ENCODE measurements around the gene CEBPB.

Gene CEBPB

DNA sequence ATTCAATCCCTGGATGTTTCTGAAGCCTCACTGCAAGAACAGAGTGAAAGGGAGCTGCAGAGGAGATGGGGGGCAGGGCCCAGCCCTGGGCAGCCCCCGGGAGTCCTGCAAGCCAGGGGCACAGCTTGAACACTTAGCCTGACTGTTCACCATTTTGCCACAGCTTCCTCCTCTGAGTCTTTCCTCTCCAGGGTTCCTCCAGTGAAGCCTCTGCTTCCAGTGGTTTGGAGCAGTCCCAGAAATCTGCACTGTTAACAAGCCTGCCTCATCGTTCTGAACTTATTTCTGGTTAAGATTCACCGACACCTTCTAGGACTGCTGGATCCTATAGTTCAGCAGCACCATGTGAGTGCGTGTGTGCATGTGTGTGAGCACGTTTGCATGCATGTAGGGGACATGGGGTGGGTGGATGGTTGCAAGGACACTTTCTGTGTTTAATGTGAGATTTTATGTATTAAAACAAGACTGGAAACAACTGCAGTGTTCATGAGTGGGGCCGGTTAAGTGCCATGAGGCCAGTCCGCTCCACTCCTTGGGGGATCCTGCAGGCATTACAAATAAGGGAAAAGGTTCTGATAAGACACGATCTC lies 24.6 kb downstream of the CEBPB start:
- DNase-seq, result no peak

DNA sequence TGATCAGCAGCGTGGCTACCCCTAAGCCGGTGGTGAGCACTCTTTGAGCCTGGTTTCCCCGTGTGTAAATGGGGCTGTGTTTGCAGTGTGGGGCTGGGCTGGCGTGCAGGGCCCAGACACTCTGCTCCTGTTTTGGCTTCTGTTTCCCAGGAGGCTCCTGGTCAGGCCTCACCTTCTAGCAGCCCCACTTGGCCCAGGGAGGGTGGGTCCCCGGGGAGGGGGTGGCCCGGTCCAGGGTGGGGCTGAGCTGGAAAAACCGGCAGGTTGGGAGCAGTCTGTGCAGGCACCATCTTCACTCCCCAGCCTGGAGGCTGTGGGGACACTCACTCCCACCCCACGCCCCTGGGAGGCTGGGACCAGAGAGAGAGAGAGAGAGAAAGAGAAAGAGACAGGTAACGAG lies 25.3 kb downstream of the CEBPB start:
- no peak for DNase-seq

DNA sequence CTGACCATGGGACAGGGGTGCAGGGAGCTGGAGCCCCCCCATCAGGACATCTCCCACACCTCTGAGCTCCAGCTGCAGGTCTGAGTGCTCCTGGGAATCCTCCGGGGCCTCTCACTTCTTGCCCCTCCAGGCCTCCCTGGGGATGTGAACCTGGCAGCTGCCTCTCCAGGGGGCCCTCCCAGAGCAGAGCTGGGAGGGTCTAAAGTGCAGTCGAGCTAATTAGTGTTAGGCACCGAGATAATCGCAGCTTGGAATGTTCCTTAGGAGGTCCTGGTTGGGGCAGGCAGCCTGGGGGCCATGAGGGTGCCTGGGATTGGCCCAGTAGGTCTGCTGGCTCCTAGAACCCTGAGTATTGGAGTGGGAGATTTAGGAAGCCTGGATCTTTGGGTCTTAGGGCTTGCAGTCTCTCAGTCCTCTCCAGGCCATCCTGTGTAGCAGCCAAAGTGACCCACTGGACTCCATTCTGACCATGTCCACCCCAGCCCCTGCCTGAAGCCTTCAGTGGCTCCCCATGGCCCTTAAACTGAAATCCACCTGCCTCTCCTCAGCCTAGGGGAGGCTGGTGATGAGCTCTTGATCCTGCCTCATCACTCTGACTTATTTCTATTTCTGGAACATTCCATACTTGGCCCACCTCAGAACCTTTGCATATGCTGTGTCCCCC lies 26.0 kb downstream of the CEBPB start:
- DNase-seq, result no peak

DNA sequence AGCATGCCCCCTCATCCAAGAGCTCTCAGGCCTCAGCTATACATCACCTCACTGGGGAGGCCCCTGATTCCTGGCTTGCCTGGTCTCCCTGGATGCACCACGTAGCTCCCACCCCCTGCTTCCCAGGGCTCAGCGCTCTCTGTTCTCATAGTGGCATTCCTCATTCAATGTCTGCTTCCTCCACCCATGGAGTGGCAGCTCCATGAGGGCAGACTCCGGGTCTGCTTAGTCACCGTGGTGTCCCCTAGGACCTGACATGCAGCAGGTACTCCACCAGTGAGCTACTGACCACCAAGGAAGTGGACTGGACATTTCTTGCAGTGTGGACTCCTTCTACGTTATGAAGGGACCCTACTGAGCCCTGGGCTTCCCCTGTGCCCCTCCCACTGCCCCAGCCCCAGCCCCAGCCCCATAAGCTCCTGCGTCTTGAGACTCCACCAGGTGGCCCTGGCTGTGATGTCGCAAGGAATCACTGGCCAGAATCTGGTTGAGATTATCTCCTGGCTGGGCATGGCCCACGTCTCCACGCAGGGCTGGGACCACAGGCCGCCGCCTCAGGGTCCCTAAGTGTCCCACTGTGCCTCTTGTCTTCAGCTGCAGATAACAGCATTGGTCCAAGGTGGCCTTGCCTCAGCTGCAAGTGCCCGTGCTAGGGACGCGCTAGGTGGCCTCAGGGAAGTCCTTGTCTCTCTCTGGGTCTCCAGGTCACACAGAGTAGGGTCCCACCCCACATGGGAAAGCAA lies 26.7 kb downstream of the CEBPB start:
- DNase-seq, result no peak

DNA sequence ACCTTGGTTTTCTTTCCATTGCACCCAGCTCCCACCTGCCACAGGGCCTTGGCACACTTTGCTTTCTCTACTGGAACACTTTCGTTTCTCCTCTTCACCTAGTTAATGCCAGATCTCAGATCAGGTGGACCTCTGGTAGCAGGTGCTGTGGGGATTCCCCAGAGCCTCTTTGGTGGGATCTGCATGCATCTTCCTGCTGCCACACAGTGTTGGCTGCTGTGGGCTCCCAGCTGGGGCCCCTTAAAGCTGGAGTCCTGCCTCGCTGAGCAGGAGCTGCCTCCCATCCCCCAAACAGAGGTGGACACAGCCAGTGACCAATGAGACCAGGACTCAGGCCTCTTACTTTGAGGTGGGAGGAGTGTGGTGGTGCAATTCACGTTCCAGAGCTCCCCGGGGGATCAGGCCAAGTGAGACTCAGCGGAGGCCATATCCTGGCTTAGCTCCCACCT lies 28.4 kb downstream of the CEBPB start:
- DNase-seq, result no peak

DNA sequence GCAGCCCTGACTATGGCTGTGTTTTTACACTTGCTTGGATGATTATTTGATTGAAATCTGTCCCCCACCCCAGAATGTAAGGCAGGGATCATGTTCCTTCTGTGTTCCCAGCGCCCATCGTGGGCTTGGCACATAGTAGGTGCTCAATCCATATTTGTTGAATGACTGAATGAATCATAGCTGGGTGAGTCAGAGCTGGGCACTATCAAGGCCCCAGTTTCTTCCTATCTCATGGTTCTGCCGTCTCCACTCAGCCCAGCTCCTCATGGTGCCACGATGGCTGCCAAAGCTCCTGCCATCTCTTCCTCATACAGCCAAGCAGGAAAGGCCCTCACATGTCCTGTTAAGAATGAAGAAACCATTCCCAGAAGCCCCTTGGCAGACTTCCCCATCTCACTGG lies 29.0 kb downstream of the CEBPB start:
- no peak for DNase-seq

DNA sequence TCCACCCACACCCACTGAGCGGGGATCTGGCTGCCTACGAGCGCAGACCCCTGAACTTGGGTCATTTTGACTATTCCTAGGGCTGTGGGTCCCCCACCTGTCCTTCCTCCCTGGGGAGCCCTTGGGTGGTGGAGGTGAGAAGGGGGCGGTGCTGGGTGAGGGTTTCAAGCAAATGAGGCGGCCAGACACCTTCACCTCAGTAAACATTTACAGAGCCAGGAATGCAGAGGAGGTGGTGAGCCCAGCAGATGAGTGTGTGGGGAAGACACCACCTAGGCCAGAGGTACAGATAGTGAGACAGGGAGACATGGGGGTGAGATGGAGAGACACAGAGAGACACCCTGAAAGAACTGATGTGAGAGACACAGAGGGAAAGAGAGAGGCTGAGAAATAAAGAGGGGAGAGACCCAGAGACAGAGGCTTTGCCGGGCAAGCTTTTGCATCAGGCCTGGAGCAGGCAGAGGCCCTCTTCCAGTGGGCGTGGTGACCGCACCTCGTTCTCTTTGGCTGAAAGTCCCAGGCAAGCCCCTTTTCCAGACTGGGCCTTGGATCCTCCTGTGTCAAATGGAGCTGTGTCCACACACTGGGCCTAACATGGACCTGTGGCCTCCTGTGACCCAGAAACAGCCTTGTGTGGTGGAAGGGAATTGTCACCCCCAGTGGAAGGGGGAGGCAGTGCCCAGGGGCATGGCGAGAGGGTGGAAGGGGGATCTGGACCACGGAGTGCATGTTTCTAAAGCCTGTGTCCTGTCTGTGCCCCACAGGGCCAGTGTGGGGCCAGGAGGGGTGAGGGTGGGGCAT lies 29.7 kb downstream of the CEBPB start:
- DNase-seq, result no peak

DNA sequence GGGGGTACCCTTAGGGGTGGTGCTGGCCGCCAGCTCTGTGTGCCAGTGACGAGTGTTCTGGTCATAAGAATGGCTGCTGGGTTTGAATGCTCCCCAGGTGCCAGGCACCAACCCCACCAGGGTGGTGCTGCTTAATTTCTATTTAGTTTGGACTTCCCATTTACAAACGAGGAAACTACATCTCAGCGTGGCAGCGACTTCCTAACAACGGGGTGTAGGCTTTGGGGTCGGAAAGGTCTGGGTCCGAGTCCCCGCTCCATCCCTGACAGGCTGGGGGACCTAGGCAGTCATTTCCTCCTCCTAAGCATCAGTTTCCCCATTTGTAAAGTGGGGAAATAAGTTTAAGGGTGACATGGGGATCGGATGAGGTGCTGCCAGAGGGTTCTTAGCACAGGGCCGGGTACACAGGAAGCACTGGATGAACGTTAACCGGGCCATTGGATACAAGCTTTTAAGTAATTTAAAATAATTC lies 30.3 kb downstream of the CEBPB start:
- DNase-seq, result no peak

DNA sequence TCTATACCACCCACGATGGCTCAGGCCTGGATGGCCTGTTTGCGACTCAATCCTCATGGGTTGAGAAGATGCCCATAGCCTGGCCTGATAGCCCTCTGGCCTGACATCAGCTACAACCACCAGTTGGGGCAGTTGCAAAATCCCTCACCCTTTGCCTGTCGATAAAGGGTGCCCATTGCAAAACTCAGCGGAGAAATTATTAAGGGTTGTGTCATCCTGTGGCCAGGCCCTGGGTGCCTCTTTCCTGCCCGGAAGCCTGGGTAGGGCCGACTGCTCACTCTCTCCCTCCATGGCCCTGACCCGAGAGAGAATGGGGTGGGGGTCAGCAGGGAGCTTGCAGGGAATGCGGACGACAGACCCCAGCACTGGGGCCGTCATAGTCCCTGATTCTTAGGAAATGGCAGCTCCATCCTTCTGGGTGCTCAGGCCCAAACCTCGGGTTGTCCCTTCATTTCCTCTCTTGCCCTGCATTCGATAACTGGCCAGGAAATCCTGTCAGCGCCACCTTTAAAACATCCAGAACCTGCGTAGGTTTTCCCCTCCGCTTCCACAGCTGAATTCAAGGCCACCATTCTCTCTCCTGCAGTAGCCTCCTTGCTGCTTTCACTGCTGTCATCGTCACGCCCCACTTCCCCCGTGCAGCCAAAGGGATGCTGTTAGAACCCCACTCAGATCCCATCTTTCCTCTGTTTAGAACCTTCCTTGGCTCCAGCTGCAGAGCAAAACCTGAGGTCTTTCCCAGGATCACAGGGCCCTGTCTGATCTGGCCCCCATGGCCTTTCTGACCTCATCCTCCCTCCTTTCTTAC lies 31.1 kb downstream of the CEBPB start:
- no peak for DNase-seq

DNA sequence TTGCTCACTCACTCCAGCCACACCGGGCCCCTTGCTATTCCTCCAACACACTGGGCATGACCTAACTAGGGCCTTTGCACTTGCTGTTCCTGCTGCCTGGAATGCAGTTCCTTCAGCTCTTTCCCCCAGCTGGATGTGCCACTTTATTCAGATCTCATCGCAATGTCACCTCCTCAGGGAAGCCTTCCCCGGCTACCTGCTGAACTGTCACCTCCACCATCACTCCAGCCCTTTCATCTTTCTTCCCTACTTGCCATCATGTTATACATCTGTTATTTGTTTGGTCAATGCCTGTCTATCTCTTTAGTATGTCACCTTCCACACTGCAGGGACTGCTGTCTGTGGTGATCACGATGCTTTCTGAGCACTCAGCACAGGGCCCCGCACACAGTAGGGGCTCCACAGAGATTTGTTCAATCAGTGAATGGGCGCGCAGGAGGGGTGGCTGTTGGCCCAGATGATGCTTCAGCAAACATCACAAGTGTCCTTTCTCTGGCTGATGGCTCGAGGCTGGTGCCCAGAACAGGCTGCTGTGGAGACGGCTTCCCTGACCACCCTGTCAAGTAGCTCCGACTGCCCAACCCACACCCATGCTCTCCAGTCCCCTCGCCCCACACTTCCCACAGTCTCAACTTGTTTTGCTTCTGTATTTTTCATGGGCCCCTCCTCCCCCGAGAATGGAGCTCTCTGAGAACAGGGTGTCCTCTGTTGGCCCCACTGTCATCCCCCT lies 31.8 kb downstream of the CEBPB start:
- no peak for DNase-seq

DNA sequence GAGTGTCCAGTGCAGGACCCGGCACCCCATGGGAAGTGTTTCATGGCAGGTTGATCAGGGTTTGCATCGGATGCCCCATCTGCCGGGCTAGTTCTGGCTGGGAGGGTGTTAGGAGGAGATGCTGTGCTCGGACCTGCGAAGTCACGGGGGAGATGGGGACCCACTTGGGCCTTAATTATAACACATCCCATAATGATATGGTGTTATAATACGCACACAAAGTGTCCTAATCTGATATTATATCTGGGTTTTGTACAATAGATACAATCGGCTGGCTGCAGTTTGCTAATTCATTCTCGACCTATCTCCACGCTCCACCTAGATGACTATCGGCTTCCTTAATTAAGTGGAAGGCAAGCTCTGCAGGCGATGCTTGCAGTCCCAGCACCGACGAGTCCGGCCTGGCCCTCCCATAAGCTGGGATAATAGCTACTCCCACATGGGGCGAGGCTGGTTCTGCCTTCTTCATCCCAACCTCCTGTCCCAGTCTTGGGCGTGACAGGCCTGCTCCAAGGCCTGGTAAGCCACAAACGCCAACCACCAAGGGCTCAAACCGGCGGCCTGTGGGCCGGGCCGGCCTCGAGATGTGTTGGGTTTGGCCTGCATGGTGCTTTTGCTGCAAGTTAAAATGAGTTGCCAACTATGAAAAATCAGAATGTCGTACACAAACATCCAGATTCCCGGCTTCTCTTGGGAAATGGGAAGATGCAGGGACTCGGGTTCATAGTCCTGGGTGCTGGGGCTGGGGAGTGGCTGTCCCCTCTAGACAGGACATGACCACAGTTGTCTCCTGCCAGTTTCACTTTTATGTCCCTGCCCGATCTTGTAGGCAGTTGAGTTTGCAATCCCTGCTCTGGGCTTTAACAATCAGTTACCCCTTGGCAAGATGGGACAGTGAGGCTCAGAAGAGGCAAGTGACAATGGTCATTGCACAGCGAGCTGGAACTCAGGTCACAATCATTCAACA lies 32.7 kb downstream of the CEBPB start:
- no peak for DNase-seq

DNA sequence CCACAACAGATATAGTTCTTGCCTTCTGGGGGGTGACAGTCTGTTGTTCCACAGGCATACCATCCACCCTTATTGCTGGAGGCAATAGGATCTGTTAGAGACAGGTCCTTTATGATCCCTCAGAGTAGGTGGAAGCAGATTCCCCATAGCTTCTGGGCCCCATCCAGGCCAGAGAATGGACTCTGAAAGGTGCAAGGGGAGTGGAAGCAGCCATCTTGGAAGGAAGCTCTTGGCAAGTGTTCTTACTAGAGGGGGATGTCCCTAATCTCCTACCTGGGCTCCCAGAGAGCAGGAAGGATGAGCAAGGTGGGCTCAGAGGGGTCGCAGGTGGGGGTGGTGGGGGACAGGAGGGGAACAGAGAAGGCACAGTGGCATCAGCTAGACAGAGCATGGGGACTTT lies 33.4 kb downstream of the CEBPB start:
- no peak for DNase-seq

DNA sequence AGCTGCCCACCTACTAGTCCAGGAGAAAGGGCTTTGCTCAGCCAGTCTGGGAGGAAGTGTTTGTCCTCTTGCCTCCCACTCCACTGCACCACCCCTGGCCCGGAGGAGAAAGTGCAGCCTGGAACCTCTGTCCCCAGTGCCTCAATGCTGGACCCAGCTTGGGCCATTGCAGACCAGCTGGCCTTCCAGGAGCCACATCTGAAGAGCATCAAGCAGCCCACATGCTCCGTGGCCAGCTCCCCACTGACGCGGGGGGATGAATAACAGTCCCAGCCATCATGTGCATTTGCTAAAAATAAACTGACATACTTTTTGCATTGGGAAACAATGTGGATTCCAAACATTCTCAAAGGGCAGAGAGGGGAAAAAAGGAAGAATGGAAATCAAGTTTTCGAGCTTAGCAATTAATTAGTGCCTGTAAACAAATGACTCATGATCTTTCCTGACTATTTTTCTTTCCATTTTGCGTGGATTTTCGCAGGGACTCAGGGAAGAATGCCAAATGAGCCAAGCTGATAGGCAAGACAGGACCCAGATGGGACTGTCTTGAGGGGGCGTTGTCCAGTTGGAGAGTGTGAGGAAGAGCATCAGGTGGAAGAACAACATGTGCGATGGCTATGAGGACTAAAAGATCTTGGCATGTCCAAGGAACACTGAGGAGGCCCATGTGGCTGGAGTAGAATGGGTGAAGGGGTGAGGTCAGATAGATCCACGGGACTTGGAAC lies 34.1 kb downstream of the CEBPB start:
- no peak for DNase-seq

DNA sequence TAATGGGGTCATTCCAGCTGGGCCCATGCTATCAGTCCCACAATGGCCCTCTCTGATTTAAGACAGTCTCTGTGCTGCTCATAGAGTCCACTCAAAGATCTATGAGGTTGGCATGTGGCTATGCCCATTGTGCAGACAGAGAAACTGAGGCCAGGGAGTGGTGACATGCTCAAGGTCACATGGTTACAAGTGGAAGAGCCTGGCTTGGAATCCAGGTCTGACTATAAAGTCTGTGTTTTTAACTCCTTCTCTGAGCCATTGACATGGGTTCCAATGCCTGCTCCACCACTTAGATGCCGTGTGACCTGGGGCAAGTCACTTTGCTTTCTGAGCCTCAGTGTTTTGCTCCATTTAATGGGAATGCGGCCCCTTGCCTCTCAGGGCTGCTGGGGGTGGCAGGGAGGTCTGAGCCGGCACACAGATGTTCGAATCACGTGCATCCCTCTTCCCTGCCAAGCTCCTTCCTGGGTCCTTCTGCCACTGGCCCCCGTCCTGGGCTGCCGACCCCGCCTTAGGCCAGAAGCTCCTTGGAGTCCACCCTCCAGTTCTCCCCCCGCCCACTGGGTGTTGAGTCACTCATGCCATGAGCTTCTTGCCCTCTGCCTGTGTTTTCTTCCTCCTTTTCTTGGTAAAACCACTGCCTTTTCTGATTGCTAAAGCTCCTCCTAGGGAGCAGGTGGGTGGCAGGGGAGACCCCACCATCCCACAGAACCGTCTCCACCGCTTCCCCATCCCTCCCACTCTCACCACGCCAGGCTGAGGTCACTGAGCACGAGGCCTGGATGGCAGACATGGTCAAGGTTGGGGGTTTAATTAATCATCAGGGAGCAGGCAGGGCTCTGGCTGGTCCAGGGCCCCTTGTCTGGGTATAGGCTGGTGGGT lies 35.7 kb downstream of the CEBPB start:
- no peak for DNase-seq

DNA sequence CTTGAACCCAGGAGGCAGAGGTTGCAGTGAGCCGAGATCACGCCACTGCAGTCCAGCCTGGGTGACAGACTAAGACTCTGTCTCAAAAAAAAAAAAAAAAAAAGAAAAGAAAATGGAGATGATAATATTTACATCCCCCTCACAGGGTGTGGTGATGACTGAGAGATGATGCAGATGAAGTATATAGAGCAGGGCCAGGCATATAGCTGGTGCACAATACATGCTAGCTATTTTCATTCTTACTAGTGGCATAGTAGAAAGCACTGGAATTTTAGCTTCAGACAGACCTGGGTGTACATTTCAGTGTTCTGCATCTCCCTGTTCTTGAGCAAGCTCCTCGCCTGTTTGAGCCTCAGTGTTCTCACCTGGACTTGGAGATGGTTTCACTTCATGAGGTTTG lies 36.9 kb downstream of the CEBPB start:
- no peak for DNase-seq

DNA sequence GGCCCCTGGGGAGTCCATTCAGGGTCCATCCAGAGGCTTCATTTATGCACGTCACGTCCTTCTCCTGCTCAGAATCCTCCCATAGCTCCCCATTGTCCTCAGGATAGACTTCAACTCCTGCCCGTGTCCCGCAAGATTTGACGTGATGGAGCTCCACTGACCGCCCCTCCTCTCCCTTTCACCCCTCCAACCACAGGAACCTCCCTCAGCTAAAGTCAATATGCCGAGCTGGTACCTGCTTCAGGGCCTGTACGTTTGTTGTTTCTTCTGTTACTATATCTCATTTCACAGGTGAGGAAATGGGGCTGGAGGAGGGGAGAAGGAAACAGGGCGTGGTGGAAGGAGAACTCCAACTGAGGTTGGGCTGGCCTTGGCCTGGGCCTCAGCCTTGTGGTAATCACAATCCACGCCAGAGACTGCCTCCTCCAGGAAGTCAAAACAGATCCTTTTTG lies 38.6 kb downstream of the CEBPB start:
- no peak for DNase-seq

DNA sequence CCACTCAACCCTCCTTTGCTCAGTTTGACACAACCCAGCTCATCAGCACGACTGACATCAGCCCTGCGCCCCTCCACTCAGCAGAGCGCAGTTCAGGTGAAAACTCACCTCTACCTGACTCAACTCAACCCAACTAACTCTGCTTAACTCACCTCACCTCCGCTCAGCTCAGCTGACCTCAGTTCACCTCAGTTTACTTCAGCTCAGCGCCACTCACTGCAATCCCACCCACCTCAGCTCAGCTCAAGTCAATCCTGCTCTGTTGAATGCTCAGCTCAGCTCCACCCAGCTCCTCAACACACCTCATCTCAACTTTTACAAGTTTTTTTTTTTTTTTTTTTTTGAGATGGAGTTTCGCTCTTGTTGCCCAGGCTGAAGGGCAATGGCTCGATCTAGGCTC lies 39.6 kb downstream of the CEBPB start:
- no peak for DNase-seq

DNA sequence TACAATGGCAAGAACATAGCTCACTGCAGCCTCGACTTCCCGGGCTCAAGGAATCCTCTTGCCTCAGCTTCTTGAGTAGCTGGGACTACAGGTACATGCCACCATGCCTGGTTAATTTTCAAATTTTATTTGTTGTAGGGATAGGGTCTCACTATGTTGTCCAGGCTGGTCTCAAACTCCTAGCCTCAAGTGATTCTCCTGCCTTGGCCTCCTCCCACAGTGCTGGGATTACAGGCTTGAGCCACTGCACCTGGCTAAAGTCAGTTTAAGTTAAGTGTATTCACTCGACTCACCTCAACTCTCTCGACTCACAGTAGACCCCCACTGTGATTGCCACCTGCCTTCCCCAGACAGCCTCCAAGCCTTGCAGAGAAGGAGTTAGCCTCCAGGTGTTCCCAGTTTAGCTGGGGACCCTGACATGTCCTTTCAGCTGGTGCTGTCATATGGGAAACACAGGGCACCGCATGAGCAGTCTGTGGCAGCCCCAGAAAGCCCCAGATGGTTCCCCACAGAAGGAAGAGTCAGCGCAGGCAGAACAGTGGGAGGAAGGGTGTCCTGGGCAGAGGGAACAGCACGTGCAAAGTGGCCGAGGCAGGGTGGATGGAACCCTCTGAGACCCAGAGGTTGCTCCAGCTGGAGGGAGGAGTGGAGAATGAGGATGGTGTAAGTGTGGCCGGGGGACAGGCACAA lies 40.4 kb downstream of the CEBPB start:
- DNase-seq, result no peak
